Pancreas (tissue), 10 donors: ENCODE data around the gene SLC49A4. TPM values are rescaled to one million over a fixed set of nuclear protein-coding genes. Genes with fewer than 3 reads are reported as not detected.

Experiments
- ATAC-seq, 4 donors: fragments of 200-7000 bp; cut with Tn5 transposase; one replicate each; pipeline versions ENCODE4 v1.8.0 to v1.9.1; 2020; ENCODE audit warnings: mild to moderate bottlenecking in 4 of 4, moderate library complexity in 4 of 4
- DNase-seq, 6 donors: peaks; one replicate each; pipeline ENCODE4 v3.0.0-alpha.2; 2020
- FAIRE-seq: peaks from 2 replicates; lab custom pipeline; 2012; peaks lifted over from hg19 to GRCh38; lab: Jason Lieb, UNC
- H3K27ac ChIP-seq, 4 donors: fragments of 200-600 bp; sonication (generic); 1 replicate in 3 of 4; 2 replicates in 1 of 4; pipeline versions ENCODE4 v1.5.0 to v1.8.0; 2020
- H3K27me3 ChIP-seq, 4 donors: fragments of 200-600 bp; one replicate each; pipeline ENCODE4 v1.8.0; 2021
- H3K36me3 ChIP-seq, 3 donors: fragments of 200-600 bp; sonication (generic) in 1 of 3; one replicate each; pipeline versions ENCODE4 v1.5.0 to v1.8.0; 2020 to 2021
- H3K4me1 ChIP-seq, 3 donors: fragments of 200-600 bp; one replicate each; pipeline ENCODE4 v1.8.0; 2021
- H3K4me3 ChIP-seq, 4 donors: fragments of 200-600 bp; sonication (generic) in 2 of 4; one replicate each; pipeline versions ENCODE4 v1.5.0 to v1.8.0; 2020 to 2021
- H3K9me3 ChIP-seq, 4 donors: fragments of 200-600 bp; one replicate each; pipeline ENCODE4 v1.8.0; 2021
- WGBS, 2 donors: extraction: QIAGEN DNeasy Blood & Tissue Kit; methylation state at CpG; one replicate each; pipeline ENCODE4 v1.1.7; 2013; 5-methylcytosine and 5-hydroxymethylcytosine counted together
- intact Hi-C, 3 donors: fragments of 100-400 bp; cut with DNase I; formaldehyde crosslinking; loops; one replicate each; pipeline versions ENCODE4 v1.11.1 to v1.14.2; 2022
- polyA plus RNA-seq, 2 donors: library from polyadenylated mRNA; stranded (reverse); fragments of 200-250 nt; gene quantifications; one replicate each; pipeline ENCODE4 v1.2.3, GENCODE V29; 2013
- total RNA-seq, 6 donors: library from RNA; stranded (reverse); fragmentation: NEBNext Ultra II Directional in 4 of 6; extraction: Animal tissue kit (Norgen Biotek cat#: 25700) in 4 of 6; gene quantifications; one replicate each; pipeline versions ENCODE4 v1.2.1 to v1.2.4, GENCODE V29; 2021 to 2023
- TF ChIP-seq, protein P1 (sequence below), 4 donors: fragments of 200-600 bp; sonication (generic) in 3 of 4; IDR thresholded peaks; one replicate each; pipeline versions ENCODE4 v1.5.0 to v1.8.0; 2021; ENCODE audit warnings: antibody characterized with exemption in 4 of 4
- donor health status: healthy with polysubstance abuse.
- donor health status: DM: no; HTN: no; CAD: no; lungs with moderate emphysema.
- donor health status: DM: no; HTN: no; CAD: no.
- donor health status: control.
- donor health status: control.
- donor health status: Bipolar disorder and iron deficiency.
- donor health status: DM: yes; HTN: yes; CAD: no.
- donor health status: DM: no; HTN: no; CAD: no.
- donor health status: DM: no; HTN: no; CAD: no.
- donor health status: DM: yes; HTN: yes; CAD: no.

The SLC49A4 gene
- total and polyA plus RNA-seq, 8 donors: 3.4 to 13.7 (median 10.9) TPM

- Histone ChIP-seq H3K27ac (no peak overlapping the region), H3K4me1 (peaks cover 0 to 15% (median 14%) of the 10 kb centered on the region in 3 donors), H3K4me3 (no peak overlapping the region), H3K36me3 (no peaks in the 10 kb centered on the region), H3K27me3 (no peaks in the 10 kb centered on the region), H3K9me3 (no peaks in the 10 kb centered on the region)
- 81 to 85% methylated on average over 2 of the region's 2 CpGs for whole genome bisulfite sequencing, 2 donors
- TF ChIP-seq, protein P1, sequence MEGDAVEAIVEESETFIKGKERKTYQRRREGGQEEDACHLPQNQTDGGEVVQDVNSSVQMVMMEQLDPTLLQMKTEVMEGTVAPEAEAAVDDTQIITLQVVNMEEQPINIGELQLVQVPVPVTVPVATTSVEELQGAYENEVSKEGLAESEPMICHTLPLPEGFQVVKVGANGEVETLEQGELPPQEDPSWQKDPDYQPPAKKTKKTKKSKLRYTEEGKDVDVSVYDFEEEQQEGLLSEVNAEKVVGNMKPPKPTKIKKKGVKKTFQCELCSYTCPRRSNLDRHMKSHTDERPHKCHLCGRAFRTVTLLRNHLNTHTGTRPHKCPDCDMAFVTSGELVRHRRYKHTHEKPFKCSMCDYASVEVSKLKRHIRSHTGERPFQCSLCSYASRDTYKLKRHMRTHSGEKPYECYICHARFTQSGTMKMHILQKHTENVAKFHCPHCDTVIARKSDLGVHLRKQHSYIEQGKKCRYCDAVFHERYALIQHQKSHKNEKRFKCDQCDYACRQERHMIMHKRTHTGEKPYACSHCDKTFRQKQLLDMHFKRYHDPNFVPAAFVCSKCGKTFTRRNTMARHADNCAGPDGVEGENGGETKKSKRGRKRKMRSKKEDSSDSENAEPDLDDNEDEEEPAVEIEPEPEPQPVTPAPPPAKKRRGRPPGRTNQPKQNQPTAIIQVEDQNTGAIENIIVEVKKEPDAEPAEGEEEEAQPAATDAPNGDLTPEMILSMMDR (IDR thresholded peaks at IDR 0.05): no peak
- ATAC-seq (no peak), DNase-seq (no peak), FAIRE-seq (no peak)
- intact Hi-C loops: no loop called here
Measured at GRCh38 chr3:122799322-122799721, 4.5 kb downstream of the SLC49A4 start.

- Histone ChIP-seq H3K4me3 (no peak overlapping the region), H3K9me3 (no peaks in the 10 kb centered on the region), H3K4me1 (peaks cover 0 to 15% (median 14%) of the 10 kb centered on the region in 3 donors), H3K36me3 (no peaks in the 10 kb centered on the region), H3K27ac (no peak overlapping the region), H3K27me3 (no peaks in the 10 kb centered on the region)
- intact Hi-C loops: no loop called here
- DNase-seq (no peak), ATAC-seq (no peak), FAIRE-seq (no peak)
- TF ChIP-seq, protein P1 (IDR thresholded peaks at IDR 0.05): no peak
- 82 to 88% methylated on average over 1 of the region's 1 CpG for WGBS, 2 donors
Measured at GRCh38 chr3:122800031-122800430, 5.2 kb downstream of the SLC49A4 start.

DNA sequence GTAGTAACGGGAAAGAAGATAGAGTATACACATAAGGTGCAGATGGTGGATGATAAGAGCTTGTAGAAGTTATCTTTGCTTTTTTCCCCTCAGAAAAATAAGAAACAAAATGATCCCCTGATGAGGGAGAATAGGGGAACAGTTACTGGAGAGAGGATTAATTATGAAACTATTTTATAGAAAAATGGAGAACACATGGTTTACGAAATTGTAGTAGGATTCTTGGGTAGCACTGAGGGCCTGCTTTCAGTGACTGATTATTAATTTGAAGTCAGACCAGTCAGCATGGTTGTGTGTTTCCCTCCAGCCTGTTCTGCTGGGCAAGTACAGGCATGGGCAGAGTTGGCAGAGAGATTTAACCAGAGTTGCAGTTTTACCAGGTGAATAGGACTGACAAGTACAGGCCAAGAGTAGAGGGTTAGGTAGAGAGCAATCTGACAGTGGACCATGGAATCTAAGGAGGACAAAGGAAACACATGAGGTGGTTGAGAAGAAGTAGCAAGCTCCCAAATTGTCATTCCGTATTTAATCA, 5.9 kb downstream of the SLC49A4 start:
- ATAC-seq (no peak), FAIRE-seq (no peak), DNase-seq (no peak)
- intact Hi-C loops: no loop called here
- Histone ChIP-seq H3K4me3 (no peak overlapping the region), H3K27me3 (no peaks in the 10 kb centered on the region), H3K27ac (no peak overlapping the region), H3K4me1 (peaks cover 0 to 15% (median 14%) of the 10 kb centered on the region in 3 donors), H3K36me3 (no peaks in the 10 kb centered on the region), H3K9me3 (no peaks in the 10 kb centered on the region)
- WGBS, 2 donors: 77% methylated on average over 3 of the region's 3 CpGs
- TF ChIP-seq, protein P1 (IDR thresholded peaks at IDR 0.05): no peak

DNA sequence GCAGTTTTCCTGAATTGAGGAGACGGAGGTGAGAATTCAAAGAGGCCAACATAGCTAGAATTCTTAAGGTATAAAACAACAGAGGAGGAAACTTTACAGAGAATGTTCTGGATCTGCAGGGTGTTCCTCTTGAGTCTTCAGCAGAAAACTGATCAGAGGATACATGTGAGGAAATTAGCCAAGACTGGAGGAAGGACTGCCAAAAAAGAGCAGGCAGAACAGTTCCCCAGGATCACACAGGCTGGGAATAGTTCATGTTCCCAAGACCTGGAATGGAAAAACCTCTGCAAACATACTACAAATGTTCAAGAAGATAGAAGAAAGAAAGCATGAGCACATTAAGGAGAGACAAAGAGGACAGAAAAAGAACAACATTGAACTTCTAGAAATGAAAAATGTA, 7.5 kb downstream of the SLC49A4 start:
- 91 to 96% methylated on average over 1 of the region's 1 CpG for WGBS, 2 donors
- TF ChIP-seq, protein P1 (IDR thresholded peaks at IDR 0.05): no peak

DNA sequence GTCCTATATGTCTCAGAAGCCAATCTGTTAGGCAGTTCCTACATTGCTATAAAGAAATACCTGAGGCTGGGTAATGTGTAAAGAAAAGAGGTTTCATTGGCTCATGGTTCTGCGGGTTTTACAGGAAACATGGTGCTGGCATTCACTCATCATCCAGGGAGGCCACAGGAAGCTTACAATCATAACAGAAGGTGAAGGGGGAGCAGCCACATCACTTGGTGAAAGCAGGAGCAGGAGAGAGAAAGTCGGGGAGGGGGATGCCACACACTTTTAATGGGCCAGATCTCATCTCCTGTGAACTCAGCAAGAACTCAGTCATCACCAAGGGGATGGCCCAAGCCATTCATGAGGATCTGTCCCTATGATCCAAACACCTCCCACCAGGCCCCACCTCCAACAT, 9.1 kb downstream of the SLC49A4 start:
- WGBS, 2 donors: 79 to 88% methylated on average over 2 of the region's 2 CpGs
- ATAC-seq: no peak

More for the DNA sequence above, 7.5 kb downstream of the SLC49A4 start:
- intact Hi-C loops: no loop called here
- FAIRE-seq (no peak), DNase-seq (no peak), ATAC-seq (no peak)
- Histone ChIP-seq H3K9me3 (no peaks in the 10 kb centered on the region), H3K27ac (no peak overlapping the region), H3K4me1 (peaks cover 0 to 9% (median 6%) of the 10 kb centered on the region in 3 donors), H3K27me3 (no peaks in the 10 kb centered on the region), H3K36me3 (peaks cover 0 to 2% (median 0%) of the 10 kb centered on the region in 3 donors), H3K4me3 (no peak overlapping the region)

More for the DNA sequence above, 9.1 kb downstream of the SLC49A4 start:
- TF ChIP-seq, protein P1 (IDR thresholded peaks at IDR 0.05): no peak
- FAIRE-seq (no peak), DNase-seq (no peak)
- H3K9me3 ChIP-seq: no peaks in the 10 kb centered on the region
- H3K36me3 ChIP-seq: peaks cover 0 to 6% (median 0%) of the 10 kb centered on the region in 3 donors
- no peak overlapping the region for H3K4me3 ChIP-seq
- intact Hi-C loops: no loop called here
- H3K4me1 ChIP-seq: peaks cover 0 to 4% (median 3%) of the 10 kb centered on the region in 3 donors
- H3K27me3 ChIP-seq: no peaks in the 10 kb centered on the region
- H3K27ac ChIP-seq: no peak overlapping the region
